GM20431 (cell line): ENCODE data around the gene CTNNA3.

ENCODE experiments used
- in situ Hi-C: fragments of 300-500 bp; cut with MseI, MboI; formaldehyde crosslinking; loops from one replicate; pipeline ENCODE4 v1.15.0; 2020; ENCODE audit warnings: low sequenced_read_pairs; ENCODE audit not compliant: unreplicated experiment

Gene CTNNA3

DNA sequence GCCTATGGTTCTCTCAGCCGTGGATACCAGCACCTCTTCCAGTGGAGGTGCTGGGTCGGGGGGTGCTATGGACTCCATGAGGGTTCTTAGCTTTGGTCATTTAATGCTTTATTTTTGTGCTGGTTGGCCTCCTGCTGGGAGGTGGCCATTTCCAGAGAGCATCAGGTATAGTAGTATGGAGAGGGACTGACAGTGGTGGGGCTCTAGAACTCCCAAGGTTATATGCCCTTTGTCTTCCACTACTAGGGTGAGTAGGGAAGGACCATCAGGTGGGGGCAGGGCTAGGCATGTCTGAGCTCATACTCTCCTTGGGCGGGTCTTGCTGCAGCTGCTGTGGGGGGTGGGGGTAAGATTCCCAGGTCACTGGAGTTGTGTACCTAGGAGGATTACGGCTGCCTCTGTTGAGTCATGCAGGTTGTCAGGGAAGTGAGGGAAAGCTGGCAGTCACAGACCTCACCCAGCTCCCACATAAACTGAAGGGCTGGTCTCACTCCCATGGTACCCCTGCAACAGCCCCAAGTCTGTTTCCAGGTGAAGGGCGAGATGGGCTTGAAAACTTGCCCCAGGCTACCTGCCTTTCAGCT lies 1533.3 kb downstream of the CTNNA3 start:
- in situ Hi-C loops: no loop called here

DNA sequence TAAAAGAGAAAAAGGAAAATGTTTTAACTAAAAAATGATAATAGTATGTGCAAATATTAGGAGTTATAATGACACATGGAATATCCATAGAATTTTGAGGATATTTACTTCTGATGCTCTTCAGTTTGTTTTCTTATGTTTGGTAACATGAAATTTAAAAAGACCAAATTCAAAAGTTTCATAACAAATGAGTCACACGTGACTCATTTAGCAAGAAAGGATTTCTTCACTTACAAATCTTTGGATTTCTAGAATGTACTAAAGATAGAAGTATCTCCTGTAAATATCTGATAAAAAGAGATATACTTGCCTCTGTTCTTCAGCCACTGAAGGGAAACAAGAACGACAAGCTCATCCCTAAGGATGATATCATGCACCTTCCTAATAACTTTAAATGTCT lies 1544.6 kb downstream of the CTNNA3 start:
- in situ Hi-C loops: no loop called here

DNA sequence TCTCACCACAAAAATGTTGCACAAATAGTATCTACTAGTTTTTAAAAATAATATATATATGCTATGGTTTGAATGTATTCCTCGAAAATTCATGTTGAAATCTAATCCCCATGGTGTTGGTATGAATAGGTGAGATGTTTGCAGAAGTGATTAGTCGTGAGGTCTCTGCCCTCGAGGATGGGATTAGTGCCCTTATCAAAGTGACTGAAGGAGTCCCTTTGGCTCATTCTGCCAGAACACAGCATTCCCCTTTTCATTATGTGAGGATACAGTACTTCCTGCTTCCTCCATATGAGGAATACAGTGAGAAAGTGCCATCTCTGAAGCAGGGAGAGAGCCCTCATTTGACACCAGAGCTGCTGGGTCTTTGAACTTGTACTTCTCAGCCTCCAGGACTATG lies 1547.7 kb downstream of the CTNNA3 start:
- in situ Hi-C loops: no loop called here

DNA sequence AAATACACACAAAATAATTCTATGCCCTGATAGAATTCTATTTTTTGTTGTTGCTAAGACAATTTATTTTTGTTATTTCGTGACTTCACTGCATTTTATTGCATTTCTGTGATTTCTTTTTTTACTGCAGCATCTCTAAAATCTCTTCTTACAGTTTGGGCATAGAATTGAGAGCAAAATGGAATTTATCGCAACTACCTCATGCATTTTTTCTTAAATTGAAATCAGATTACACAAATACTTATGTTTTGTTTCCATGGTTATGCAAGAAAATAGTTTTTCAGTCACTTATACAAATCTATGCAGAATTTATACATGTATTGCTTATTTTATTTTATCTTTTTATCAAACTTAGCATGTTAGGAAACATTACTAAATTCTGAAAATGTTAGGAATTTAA lies 1552.0 kb downstream of the CTNNA3 start:
- in situ Hi-C loops: no loop called here

DNA sequence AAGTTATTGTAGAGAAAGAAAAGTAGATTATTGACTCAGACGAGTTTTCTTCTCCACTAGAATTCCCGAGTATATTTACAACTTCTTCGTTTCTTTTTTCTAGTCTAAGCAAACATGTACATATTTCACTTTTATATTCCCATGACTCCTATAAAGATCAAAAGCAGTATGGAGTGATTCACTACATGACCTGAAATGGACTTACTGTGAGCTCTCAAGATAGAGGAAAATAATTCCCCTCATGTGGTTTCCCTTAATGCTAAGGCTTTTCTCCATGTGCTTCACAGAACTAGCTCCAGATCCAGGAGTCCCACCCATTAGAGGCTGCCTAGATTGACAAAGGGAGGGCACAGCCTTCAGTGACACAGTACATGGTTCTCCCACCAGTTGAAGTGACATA lies 1593.2 kb downstream of the CTNNA3 start:
- in situ Hi-C loops: no loop called here

DNA sequence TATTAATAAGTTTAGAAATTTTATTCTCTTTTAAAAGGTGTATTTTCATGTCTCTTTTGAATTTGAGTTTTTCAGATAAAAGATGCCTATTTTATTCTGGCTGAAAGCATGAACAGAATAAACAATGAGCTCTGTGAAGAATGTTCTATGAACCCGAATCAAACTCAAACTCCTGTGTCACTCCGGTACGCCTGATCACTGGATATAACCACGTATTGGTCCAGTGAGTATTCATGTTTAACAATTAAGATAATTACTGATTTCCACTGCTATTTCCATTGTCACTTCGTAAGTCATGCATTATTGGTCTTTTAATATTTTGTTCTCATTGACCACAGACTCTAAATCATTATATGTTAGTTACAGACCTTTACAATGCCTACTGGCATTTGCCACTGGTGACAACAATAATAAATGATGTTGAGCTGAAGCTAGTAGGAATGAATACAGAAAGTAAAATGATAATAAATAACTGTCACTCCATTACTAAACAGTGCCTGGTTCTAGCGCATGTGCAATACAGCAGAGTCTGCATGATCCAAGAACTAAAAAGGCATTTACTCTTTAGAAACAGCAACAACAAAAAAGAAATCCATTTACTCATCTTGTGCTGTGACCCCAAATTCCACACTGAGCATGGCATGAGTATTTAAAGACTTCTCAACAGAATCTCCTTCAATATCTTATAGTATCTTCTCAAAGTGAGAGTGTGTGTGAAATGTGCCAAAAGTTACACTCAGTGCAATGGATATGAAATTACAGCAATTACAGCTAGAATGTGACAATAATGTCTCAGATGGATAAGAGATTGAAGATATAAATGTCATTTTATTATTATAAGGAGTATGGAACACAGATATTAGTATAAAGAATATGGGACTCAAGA lies 1597.2 kb downstream of the CTNNA3 start:
- in situ Hi-C loops: no loop called here

DNA sequence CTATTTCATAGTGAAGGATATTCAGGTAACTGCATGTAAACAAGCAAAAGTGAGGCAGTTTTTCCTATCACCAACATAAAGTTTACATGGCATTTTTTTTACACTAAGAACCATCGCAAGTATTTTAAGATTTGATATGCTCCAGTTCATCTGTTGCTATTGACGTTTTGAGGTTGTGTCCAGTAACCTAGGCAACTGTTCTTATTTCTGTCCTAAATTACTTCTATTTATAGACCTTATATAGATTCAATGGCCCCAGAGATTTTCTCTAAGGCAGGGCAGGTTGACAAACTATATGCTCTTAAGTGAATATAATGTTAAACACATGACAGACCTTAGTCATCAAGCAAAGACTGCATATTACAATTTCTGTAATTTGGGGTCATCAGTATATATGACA lies 1600.4 kb downstream of the CTNNA3 start:
- in situ Hi-C loops: no loop called here

DNA sequence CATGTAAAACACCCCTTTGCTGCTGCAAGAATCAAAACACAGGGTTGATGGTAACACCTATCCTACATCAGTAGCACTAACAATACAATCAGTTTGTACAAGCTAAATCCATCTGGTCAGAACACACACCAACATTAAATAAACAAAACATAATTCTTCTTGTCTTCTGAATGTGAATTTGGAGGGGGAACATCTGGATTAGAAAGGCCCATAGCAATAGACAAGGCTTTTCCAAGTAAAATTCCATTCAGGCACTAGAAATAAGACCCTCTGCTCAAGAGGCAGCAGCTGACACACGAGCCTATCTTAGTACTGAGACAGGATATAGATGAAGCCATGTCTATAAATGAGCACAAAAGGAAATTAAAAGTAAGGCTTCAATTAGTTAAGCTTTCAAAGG lies 1610.1 kb downstream of the CTNNA3 start:
- in situ Hi-C loops: no loop called here

DNA sequence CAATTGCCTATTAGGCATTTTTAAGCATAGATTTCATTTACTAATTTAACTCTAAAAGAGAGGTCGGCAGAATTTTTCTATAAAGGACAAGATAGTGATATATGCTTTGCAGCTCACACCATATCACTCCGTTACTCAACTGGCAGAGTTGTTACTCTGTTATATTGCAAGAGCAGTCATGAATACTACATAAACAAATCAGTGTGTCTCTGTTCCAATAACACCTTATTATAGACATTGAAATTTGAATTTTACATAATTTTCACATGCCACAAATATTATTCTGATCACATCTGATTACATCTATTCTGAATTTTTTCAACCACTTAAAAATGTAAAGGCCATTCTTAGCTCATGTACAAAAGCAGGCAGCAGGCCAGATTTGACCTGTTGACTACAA lies 1624.1 kb downstream of the CTNNA3 start:
- in situ Hi-C loops: no loop called here

DNA sequence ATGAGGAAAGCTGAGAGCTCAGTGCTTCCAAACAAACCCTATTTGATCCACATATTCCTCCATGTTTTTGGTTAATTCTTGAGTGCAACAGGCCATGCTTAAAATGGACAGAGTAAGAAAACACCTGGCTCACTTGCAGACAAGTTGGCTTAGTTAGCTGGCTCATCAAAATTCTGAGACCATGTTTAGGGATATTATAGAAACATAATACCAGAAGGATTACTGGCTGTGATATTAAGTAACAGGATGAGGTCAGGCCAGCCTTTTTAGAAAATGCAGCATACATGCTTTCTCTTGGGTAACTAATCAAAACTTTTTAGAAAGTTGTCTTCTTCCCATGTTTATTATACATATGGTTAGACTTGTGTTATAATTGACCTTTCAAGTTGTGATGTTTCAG lies 1637.4 kb downstream of the CTNNA3 start:
- in situ Hi-C loops: no loop called here

DNA sequence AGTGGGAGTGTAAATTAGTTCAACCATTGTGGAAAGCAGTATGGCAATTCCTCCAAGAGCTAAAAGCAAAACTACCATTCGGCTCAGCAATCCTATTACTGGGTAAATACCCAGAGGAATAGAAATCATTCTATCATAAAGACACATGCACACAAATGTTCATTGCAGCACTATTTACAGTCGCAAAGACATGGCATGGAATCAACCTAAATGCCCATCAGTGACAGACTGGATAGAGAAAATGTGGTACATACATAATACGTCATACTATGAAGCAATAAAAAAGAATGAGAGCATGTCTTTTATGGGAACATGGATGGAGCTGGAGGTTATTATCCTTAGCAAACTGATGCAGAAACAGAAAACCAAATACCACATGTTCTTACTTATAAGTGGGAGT lies 1646.7 kb downstream of the CTNNA3 start:
- in situ Hi-C loops: no loop called here

DNA sequence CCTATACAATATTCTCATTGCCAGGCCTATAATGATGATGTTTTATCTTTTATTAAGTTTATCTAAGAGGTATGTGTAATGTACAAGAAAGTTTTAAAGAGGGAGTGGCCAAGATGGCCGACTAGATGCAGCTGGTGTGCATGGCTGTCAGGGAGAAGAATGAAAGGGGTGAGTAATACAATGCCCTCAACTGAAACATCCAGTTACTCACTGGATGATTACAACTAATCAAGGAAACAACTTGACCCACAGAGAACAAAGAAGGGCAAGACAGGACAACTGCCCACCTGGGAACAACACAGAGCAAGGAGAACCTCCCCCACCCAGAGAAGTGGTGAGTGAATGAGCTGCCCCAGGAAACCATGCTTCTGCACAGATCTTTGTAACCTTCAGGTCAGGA lies 1650.1 kb downstream of the CTNNA3 start:
- in situ Hi-C loops: no loop called here

DNA sequence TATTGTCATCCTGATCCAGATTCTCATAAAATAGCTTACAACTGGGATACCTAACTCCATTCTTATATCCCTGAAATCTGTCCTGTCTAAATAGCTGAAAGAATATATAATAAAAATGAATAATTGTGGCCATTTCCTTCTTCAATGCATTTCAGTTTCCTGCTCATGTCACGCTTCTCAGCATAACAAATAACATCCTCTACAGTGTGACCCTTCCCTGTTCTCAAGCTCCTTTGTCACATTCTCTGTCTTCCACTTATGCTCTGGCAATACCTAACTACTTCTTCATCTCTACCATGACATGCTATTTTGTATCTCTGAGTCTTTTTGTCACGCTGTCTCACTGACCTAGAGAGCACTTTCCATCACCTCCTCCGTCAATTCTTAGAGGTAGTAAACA lies 1654.2 kb downstream of the CTNNA3 start:
- in situ Hi-C loops: no loop called here

DNA sequence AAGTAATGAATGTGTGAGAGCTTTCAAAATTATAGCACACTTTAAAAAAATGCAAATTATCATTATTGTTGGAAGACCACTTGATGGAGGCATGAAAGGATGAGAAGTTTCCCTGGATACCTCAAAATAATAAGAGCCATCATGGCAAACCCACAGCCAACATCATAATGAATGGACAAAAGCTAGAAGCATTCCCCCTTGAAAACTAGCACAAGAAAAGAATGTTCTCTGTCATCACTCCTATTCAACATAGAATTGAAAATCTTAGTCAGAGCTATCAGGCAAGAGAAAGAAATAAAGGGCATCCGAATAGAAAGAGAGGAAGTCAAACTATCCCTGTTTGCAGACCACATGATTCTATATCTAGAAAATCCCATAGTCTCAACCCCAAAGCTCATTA lies 1657.4 kb downstream of the CTNNA3 start:
- in situ Hi-C loops: no loop called here

DNA sequence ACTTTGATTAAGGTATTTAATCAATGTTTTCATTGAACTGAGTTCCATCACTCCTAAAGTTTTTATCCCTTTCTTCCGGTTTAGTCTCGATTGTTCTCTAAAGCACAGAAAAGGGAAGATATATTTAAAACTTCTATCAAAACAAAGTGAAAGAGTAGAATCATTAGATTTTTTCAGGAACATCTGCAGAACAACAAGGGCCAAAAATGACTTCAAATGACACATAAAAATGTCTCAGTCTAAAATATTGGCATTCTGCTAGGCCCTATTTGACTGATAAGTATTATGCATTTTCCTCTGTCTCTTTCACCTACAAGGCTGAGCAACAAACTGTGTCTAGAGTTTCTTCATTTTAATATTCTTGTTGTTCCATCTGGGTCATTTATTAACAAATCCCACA lies 1669.7 kb downstream of the CTNNA3 start:
- in situ Hi-C loops: no loop called here

DNA sequence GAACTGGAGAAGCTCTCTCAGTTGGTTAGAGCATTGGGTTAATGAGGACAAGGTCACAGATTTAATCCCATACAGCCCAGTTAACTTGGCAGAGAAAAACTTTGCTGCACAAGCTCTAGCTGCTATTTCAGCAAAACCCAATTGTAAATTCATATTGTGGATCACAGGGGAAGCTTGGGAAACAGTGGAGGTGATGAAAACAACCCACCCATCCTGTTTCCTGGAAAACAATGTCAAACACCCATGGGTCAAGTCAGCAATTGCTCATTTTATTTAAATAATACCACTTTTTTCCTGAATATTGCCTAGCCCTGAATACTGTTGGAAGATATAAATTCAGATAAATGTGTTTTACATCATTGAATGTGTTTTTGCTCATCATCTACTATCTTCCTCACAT lies 1670.8 kb downstream of the CTNNA3 start:
- in situ Hi-C loops: no loop called here

DNA sequence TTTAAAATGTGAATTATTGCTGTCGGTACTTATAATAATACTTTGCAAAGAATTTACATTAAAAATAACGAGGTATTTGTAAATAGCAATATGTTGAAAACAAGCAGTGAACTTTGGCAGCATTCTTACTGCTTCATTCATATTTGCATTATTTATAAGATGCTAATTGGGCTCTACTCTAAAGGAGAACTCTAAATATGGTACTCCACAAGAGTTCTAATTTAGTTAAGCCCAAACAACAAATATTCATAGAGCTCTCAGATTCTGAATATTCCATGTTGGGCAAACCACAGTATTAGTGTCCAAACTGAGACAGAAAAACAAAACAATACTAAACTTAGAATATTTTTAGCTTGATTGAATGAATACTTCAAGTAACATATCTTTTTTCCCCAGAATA lies 1674.6 kb downstream of the CTNNA3 start:
- in situ Hi-C loops: no loop called here

DNA sequence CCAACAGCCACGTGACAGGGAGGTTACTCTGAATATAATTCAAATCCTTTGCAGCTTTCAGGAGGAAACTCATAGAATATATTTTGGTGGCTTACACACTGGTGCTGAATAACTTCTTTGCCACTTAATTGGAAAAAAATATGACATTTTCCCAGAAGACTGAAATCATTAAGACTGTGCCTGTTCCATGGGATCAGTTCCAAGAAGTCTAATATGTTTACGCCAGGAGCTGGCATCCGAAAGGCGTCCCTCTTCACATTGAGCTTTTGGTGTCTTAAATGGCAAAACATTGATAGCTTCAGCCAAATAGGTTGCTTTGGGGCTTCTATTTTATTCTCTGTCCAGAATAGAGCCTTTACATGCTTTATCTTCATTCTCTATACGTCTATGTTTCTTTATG lies 1687.8 kb downstream of the CTNNA3 start:
- in situ Hi-C loops: no loop called here

DNA sequence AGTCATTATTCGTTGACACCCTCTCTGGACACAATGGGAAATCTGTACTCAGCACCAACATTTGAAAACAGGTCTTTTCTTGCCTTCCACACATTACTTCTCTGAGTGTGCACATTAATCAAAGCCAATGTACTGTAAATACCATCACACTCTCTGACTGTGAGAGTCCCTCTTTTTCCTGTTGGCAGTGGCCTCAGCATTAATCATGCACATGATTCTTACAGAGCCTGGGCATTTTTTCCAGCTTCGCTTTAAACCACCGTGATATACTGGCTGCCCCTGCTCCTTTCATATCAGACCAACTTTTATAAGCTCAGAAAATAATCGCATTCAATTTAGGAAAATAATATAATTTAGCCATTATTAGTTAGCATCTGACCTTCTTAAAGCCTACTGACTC lies 1689.6 kb downstream of the CTNNA3 start:
- in situ Hi-C loops: no loop called here

DNA sequence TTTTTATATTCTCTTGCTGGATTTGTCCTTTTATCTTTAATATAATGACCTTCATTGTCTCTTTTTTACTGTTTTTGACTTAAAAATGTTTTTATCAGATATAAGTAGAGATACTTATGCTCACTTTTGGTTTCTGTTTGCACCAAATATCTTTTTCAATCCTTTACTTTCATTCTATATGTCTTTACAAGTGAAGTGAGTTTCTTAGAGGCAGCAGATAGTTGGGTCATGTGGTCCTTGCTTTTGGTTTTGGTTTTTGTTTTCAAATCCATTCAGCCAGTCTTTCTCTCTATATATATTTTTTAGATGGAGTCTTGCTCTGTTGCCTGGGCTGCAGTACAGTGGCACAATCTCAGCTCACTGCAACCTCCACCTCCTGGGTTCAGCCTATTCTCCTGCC lies 1702.5 kb downstream of the CTNNA3 start:
- in situ Hi-C loops: no loop called here

DNA sequence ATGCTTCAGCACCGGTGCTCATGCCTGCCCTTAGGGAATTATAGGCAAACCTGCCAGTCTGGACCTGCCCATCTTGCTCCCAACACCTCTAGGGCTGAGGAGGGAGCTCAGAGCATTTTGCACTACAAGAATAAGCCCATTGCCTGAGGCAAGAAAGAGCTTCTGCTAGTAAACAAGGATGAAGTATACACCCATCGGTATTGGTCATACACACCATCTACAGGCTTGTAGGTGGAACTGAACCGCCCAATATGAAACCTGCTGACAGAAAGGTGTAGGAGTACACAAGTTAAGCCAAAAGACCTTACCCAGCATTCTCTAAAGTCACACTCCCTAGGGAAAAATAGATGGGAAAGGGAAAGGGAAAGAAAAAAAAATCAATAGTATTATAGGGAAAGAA lies 1727.1 kb downstream of the CTNNA3 start:
- in situ Hi-C loops: no loop called here

DNA sequence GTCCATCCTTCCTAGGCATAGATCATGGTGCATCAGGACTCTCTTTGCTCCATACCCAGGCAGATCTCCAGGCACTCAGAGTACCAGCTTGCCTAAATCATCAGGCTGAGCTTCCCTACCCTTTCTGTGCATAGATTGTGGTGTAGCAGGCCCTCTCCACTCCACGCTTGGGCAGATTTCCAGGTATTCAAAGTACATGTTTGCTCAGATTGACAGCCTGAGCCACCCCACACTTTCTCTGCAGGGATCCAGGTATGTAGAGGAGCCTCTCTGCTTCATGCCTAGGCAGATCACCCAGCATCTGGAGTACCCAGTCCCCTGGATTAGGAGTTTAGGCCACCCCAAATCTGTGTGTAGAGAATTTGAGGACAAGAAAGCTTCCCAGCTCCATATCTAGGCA lies 1727.6 kb downstream of the CTNNA3 start:
- in situ Hi-C loops: no loop called here
